Stimulated activated CD4-positive, alpha-beta T cell treated with anti-CD3 and anti-CD28 coated beads, Interleukin-4, amount 100 ng/mL, for 48 hours (primary cell): ENCODE results near the gene CD300LG.

Experiments
- DNase-seq, 2 donors: peaks; one replicate each; pipeline ENCODE4 v3.0.0-alpha.2; 2020; ENCODE audit warnings: low read depth in 2 of 2

Gene CD300LG

DNA sequence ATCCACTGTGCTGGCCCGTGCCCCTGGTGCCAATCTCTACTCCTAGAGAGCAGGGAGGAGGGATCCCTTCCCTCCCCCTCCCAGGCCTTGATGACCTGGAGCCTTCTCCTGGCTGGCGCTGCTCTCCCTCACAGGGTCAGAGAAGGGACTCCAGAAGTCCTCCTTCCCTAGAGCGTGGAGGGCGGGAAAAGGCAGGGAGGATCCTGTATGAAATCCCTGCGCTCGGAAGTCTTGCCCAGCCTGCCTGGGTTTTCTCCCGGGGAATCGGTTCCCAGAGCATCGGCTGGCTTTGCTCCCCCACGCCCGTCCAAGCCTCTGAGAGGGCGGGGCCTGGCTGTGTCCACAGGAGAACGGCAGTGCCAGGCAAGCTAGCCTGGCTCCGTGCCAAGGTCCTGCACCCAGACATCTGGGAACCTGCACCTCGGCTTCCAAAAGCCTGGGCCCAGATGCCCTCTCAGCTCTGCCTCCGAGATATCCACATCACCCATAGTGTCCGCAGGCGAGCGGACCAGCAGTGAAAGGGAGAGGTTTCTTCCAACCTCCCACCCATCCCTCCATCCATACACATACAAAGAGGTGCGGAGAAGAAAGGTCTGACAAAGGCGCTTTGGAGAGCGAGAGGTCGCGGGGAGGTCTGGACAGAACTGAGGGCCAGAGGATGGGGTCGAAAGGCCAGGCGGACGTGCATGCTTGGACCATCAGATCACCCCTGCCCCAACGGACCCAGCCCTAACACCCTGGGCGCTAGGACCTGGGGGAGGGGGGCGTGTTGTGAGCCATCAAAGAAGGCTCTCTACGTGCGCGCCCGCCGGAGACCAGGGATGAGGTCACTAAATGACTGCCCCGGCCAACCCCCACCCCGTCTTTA lies 59.2 kb downstream of the CD300LG start:
- peak in 1 of 2 donors; percentile 38 for DNase-seq

- no peak for DNase-seq
These were observed 60.0 kb downstream of the CD300LG start for GRCh38 chr17:43906951-43907424.

DNA sequence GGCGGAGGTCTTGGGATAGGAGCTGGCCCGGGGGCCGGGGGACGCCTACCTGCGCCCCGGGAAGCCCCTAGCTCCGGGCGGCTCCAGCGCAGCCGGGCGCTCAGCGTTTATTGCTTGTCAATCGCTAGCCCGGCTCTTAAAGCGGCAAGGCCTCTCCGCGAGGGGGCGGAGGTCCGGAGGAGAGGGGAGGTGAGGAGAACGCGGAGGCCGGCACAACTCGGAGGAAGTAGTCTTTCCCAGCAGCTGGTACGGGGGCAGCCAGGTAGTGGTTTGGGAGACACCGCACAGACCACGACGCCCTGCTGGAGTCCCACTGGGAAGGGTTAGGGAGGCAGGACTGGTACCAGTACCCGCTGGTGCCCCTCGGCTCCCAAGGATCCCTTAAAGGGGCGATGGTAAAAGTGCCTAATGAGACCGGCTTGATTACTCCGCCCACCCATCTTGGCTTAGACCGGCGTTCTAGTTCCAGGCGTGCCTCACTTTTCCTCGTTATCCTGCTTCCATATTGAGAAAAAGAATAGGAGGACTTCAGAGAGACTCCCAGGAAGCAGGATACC lies 60.5 kb downstream of the CD300LG start, which contains the start of gene MPP2:
MPP2 (minus strand) TSS at position 112 of the 557 bp plus-strand sequence. CDS start 3,076 bp downstream, outside the sequence.
- peak; percentile 37 to 41 for DNase-seq

GRCh38 chr17:43907998-43908721 lies 61.2 kb downstream of the CD300LG start:
- DNase-seq = peak; percentile 28 to 43

DNA sequence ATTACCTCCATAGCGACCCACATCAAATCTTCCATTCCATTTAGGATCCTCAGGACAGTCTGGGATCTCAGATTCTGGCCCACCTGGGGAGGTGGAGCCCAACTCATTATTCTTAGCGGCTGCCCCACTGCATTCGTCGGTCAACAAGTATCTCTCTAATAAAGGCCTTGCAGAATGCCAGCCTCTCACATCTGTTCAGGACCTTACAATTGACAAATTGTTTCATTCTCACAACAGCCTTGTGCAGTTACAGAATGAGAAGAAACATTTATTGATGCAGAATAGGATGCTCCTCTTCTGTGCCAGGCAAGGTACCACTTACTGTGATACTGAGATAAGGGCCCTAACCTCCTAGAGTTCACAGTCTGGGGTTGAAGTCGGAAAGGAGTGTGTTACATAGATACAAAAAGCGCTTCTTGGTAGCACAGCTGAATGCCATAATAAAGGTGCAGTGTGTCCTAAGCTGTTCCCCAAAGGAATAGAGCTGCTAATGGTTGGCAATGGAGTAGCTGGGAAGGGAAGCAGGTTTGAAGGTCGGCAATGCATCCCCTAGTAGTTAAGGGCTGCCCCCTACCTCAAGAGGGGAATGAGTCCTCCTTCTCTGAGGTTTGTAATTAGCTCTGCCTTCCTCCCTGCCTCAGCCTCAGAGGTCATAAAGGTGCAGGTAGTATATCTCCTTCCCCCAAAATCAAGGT lies 62.7 kb downstream of the CD300LG start:
- no peak for DNase-seq

- DNase-seq = no peak
These were observed 64.9 kb downstream of the CD300LG start for GRCh38 chr17:43911904-43912303.

GRCh38 chr17:43912635-43913304 lies 65.8 kb downstream of the CD300LG start:
- DNase-seq = no peak
